Measurements from ENCODE around the gene SNX6. TPM values are rescaled to one million over a fixed set of nuclear protein-coding genes. Genes with fewer than 3 reads are reported as not detected.

The SNX6 gene
- total and polyA plus RNA-seq, 9 of the 15 experiments (the other 6 are each of a cell fraction or from before 2014, with no cell fraction given), result 34.6 to 111 (median 57.5) TPM

DNA sequence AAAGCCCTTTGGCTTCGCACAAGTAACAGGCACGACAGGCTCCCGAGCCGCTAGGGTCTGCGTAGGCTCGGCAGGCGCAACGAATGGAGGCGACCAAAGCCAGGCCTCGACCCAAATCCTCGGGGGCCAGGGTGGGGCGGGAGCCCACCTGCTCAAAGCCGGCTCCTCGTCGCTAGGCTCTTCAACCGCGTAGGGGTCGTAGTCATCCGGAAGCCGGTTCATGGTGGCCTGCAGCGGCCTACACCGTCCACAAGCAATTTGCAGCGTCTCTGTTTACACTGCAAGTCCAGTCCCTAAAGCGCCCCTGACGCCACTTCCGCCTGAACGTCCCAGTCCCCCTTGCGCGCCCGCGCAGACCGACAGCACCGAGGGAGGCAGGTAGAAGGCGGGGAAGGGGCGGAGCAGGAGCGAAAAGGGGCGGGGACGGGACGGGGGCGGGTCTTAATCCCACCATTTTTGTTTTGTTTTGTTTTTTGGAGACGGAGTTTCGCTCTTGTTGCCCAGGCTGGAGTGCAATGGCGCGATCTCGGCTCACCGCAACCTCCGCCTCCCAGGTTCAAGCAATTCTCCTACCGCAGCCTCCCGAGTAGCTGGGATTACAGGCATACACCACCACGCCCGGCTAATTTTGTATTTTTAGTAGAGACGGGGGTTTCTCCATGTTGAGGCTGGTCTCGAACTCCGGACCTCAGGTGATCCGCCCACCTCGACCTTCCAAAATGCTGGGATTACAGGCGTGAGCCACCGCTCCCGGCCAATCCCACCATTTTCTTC is 90.4 kb downstream of the SNX6 start, which contains the start of gene EAPP (continued):
- TF ChIP-seq, protein P1, sequence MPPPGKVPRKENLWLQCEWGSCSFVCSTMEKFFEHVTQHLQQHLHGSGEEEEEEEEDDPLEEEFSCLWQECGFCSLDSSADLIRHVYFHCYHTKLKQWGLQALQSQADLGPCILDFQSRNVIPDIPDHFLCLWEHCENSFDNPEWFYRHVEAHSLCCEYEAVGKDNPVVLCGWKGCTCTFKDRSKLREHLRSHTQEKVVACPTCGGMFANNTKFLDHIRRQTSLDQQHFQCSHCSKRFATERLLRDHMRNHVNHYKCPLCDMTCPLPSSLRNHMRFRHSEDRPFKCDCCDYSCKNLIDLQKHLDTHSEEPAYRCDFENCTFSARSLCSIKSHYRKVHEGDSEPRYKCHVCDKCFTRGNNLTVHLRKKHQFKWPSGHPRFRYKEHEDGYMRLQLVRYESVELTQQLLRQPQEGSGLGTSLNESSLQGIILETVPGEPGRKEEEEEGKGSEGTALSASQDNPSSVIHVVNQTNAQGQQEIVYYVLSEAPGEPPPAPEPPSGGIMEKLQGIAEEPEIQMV (tag; conservative IDR thresholded peaks at IDR 0.05; ENCODE audit: low read depth), result no peak
- TF ChIP-seq, protein P2, sequence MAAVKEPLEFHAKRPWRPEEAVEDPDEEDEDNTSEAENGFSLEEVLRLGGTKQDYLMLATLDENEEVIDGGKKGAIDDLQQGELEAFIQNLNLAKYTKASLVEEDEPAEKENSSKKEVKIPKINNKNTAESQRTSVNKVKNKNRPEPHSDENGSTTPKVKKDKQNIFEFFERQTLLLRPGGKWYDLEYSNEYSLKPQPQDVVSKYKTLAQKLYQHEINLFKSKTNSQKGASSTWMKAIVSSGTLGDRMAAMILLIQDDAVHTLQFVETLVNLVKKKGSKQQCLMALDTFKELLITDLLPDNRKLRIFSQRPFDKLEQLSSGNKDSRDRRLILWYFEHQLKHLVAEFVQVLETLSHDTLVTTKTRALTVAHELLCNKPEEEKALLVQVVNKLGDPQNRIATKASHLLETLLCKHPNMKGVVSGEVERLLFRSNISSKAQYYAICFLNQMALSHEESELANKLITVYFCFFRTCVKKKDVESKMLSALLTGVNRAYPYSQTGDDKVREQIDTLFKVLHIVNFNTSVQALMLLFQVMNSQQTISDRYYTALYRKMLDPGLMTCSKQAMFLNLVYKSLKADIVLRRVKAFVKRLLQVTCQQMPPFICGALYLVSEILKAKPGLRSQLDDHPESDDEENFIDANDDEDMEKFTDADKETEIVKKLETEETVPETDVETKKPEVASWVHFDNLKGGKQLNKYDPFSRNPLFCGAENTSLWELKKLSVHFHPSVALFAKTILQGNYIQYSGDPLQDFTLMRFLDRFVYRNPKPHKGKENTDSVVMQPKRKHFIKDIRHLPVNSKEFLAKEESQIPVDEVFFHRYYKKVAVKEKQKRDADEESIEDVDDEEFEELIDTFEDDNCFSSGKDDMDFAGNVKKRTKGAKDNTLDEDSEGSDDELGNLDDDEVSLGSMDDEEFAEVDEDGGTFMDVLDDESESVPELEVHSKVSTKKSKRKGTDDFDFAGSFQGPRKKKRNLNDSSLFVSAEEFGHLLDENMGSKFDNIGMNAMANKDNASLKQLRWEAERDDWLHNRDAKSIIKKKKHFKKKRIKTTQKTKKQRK (IDR thresholded peaks at IDR 0.05; ENCODE audit: borderline replicate concordance, low read depth, low read length), result no peak
- TF ChIP-seq, protein P3, sequence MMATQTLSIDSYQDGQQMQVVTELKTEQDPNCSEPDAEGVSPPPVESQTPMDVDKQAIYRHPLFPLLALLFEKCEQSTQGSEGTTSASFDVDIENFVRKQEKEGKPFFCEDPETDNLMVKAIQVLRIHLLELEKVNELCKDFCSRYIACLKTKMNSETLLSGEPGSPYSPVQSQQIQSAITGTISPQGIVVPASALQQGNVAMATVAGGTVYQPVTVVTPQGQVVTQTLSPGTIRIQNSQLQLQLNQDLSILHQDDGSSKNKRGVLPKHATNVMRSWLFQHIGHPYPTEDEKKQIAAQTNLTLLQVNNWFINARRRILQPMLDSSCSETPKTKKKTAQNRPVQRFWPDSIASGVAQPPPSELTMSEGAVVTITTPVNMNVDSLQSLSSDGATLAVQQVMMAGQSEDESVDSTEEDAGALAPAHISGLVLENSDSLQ (IDR thresholded peaks at IDR 0.05), result 0 out of 2 replicates have a peak, but pooled peaks have one; percentile 8
- TF ChIP-seq, protein P4, sequence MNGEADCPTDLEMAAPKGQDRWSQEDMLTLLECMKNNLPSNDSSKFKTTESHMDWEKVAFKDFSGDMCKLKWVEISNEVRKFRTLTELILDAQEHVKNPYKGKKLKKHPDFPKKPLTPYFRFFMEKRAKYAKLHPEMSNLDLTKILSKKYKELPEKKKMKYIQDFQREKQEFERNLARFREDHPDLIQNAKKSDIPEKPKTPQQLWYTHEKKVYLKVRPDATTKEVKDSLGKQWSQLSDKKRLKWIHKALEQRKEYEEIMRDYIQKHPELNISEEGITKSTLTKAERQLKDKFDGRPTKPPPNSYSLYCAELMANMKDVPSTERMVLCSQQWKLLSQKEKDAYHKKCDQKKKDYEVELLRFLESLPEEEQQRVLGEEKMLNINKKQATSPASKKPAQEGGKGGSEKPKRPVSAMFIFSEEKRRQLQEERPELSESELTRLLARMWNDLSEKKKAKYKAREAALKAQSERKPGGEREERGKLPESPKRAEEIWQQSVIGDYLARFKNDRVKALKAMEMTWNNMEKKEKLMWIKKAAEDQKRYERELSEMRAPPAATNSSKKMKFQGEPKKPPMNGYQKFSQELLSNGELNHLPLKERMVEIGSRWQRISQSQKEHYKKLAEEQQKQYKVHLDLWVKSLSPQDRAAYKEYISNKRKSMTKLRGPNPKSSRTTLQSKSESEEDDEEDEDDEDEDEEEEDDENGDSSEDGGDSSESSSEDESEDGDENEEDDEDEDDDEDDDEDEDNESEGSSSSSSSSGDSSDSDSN (IDR thresholded peaks at IDR 0.05; ENCODE audit: borderline replicate concordance in 1 of 2, low read depth in 2 of 2, low read length in 2 of 2), result no peak
- TF ChIP-seq MYNN (IDR thresholded peaks at IDR 0.05) (no peak), MYNN (CRISPR knock-in tag; IDR thresholded peaks at IDR 0.05) (no peak), CTBP1 (IDR thresholded peaks at IDR 0.05; ENCODE audit: borderline replicate concordance) (0 out of 2 replicates have a peak, but pooled peaks have one; percentile 31), RCOR1 (IDR thresholded peaks at IDR 0.05; ENCODE audit: borderline replicate concordance in 1 of 2, low read depth in 2 of 2, low read length in 2 of 2) (no peak), TAF7 (tag; IDR thresholded peaks at IDR 0.05) (peak; percentile 36; the same call in 1 of the 2 replicates), ZNF146 (CRISPR knock-in tag; IDR thresholded peaks at IDR 0.05; ENCODE audit: unreplicated experiment) (no peak), ZBTB1 (CRISPR knock-in tag; IDR thresholded peaks at IDR 0.05; ENCODE audit: borderline replicate concordance, low read depth) (no peak)
- TF ChIP-seq, protein P5, sequence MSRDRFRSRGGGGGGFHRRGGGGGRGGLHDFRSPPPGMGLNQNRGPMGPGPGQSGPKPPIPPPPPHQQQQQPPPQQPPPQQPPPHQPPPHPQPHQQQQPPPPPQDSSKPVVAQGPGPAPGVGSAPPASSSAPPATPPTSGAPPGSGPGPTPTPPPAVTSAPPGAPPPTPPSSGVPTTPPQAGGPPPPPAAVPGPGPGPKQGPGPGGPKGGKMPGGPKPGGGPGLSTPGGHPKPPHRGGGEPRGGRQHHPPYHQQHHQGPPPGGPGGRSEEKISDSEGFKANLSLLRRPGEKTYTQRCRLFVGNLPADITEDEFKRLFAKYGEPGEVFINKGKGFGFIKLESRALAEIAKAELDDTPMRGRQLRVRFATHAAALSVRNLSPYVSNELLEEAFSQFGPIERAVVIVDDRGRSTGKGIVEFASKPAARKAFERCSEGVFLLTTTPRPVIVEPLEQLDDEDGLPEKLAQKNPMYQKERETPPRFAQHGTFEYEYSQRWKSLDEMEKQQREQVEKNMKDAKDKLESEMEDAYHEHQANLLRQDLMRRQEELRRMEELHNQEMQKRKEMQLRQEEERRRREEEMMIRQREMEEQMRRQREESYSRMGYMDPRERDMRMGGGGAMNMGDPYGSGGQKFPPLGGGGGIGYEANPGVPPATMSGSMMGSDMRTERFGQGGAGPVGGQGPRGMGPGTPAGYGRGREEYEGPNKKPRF (IDR thresholded peaks at IDR 0.05; ENCODE audit: low read depth, low read length), result no peak
- TF ChIP-seq, protein P6, sequence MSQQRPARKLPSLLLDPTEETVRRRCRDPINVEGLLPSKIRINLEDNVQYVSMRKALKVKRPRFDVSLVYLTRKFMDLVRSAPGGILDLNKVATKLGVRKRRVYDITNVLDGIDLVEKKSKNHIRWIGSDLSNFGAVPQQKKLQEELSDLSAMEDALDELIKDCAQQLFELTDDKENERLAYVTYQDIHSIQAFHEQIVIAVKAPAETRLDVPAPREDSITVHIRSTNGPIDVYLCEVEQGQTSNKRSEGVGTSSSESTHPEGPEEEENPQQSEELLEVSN (IDR thresholded peaks at IDR 0.05; ENCODE audit: borderline replicate concordance in 1 of 2, extremely low read depth in 1 of 2, insufficient read depth in 1 of 2, insufficient read length in 1 of 2, low read depth in 1 of 2, low read length in 1 of 2, poor library complexity in 1 of 2, severe bottlenecking in 1 of 2), result peak in 1 of 2 experiments; percentile 17

Measured in K562 (cell line).